Testis (tissue), 3 donors: Measurements from ENCODE around the gene SENP7. TPM values are rescaled to one million over a fixed set of nuclear protein-coding genes. Genes with fewer than 3 reads are reported as not detected.

ENCODE experiments used
- DNase-seq: peaks from one replicate; pipeline ENCODE4 v3.0.0-alpha.2; 2019
- H3K27ac ChIP-seq, 2 donors: fragments of 200-600 bp; sonication (generic); one replicate each; pipeline ENCODE4 v1.5.1; 2019
- H3K27me3 ChIP-seq: fragments of 200-600 bp; sonication (generic); one replicate; pipeline ENCODE4 v1.5.1; 2019
- H3K36me3 ChIP-seq: fragments of 200-600 bp; sonication (generic); one replicate; pipeline ENCODE4 v1.5.1; 2017; ENCODE audit warnings: low read depth; ENCODE audit errors: missing control alignments
- H3K4me1 ChIP-seq: fragments of 200-600 bp; sonication (generic); one replicate; pipeline ENCODE4 v1.5.1; 2019
- H3K4me3 ChIP-seq, 2 donors: fragments of 200-600 bp; sonication (generic); one replicate each; pipeline ENCODE4 v1.5.1; 2017 to 2019
- H3K9me3 ChIP-seq: fragments of 200-600 bp; sonication (generic); one replicate; pipeline ENCODE4 v1.5.1; 2017
- CTCF ChIP-seq, 3 experiments: fragments of 450-650 bp in 2 of 3; fragments of 200-600 bp in 1 of 3; sonication (generic) in 1 of 3; IDR thresholded peaks; one replicate each; pipeline ENCODE4 v1.5.1; 2016 to 2019; ENCODE audit warnings: antibody characterized with exemption in 3 of 3, mild to moderate bottlenecking in 2 of 3, moderate library complexity in 1 of 3
- POLR2A ChIP-seq: fragments of 450-650 bp; IDR thresholded peaks from one replicate; pipeline ENCODE4 v1.6.1; 2017; ENCODE audit warnings: antibody characterized with exemption, mild to moderate bottlenecking, moderate library complexity
- intact Hi-C: fragments of 100-400 bp; cut with DNase I; formaldehyde crosslinking; loops from one replicate; pipeline ENCODE4 v1.15.1; 2023; ENCODE audit warnings: low total_unique reads
- polyA plus RNA-seq: library from polyadenylated mRNA; stranded (reverse); fragments of 350-450 nt; fragmentation: Illumina TruSeq; extraction: RNeasy Lipid Tissue Mini Kit (QIAGEN cat#74804); gene quantifications from one replicate; pipeline ENCODE4 v1.2.3, GENCODE V29; 2014; ENCODE audit warnings: low read depth, low replicate concordance; ENCODE audit not compliant: insufficient read depth
- small RNA-seq, 2 donors: library from RNA; depleted of rRNA; stranded (forward); fragments of <200 nt; gene quantifications; one replicate each; pipeline ENCODE3, GENCODE V24; 2016
- total RNA-seq, 2 donors: library from RNA; depleted of rRNA; stranded (reverse); fragments of >200 nt; gene quantifications; one replicate each; pipeline ENCODE4 v1.2.3, GENCODE V29; 2016

SENP7 gene
- total and polyA plus RNA-seq, 3 donors from 2014 or later, result 12.6 to 25.7 (median 23.9) TPM

DNA sequence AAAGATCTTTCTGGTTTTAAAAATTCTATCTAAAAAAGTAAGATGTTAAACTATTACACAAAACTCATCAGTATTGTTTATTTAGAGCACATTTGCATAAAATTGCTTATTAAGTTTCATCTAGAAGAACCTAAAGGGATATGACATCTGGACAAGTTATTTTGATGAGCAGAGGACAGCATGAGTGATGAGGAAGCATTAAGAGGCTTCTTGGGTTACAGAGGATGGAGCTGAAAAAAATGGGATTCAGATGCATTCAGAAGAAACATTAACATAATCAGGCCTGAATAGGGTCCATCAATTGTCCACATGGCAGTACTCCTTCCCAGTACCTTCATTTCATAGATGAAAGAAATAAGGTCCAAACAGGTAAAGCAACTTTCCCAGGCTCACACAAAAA is 234.3 kb downstream of the SENP7 start:
- Histone ChIP-seq H3K4me1 (no peaks in the 10 kb centered on the region), H3K36me3 (no peaks in the 10 kb centered on the region)
- intact Hi-C loops, result no loop called here

More for the DNA sequence above, 234.3 kb downstream of the SENP7 start:
- TF ChIP-seq POLR2A (no peak), CTCF (IDR thresholded peaks at IDR 0.05) (no peak)
- H3K27ac ChIP-seq, result no peak overlapping the region
- no peaks in the 10 kb centered on the region for H3K27me3 ChIP-seq
- no peak overlapping the region for H3K4me3 ChIP-seq
- H3K9me3 ChIP-seq, result no peaks in the 10 kb centered on the region
- no peak for DNase-seq

Small RNAs within 50 kb of the gene (small RNA-seq; reads per million reads assigned to genes)
- gene RF00019, result 0 reads per million in 2 donors

Other genes with a start within 250 kb of the SENP7 start
- under 1 TPM; 0.39 to 0.50 TPM for gene IMPG2, start 192.6 kb downstream of the SENP7 start, total RNA-seq
- gene IMPG2, start 192.6 kb downstream of the SENP7 start, polyA plus RNA-seq, result 0.53 TPM
- 10 to 100 TPM; 13.5 to 16.3 TPM for gene TRMT10C, start 48.7 kb upstream of the SENP7 start, total RNA-seq
- 13.3 TPM for gene TRMT10C, start 48.7 kb upstream of the SENP7 start, polyA plus RNA-seq
- 10 to 100 TPM; 60.6 to 62.5 TPM for gene PCNP, start 61.0 kb upstream of the SENP7 start, total RNA-seq
- 89.1 TPM for gene PCNP, start 61.0 kb upstream of the SENP7 start, polyA plus RNA-seq
- gene ZBTB11, start 163.9 kb upstream of the SENP7 start, total RNA-seq, result 10 to 100 TPM; 32.8 to 37.4 TPM
- gene ZBTB11, start 163.9 kb upstream of the SENP7 start, polyA plus RNA-seq, result 14.8 TPM
- 100 to 1,000 TPM; 443 to 569 TPM for gene RPL24, start 173.5 kb upstream of the SENP7 start, total RNA-seq
- gene RPL24, start 173.5 kb upstream of the SENP7 start, polyA plus RNA-seq, result 682 TPM
- gene CEP97, start 211.4 kb upstream of the SENP7 start, total RNA-seq, result 10 to 100 TPM; 22.1 to 26.5 TPM
- 19.3 TPM for gene CEP97, start 211.4 kb upstream of the SENP7 start, polyA plus RNA-seq